HG03460 (cell line): ENCODE results near the gene SEC22C.
"Not testable (repeated sequence)": the region's sequence is repeated elsewhere in the genome, so short reads cannot be mapped to it uniquely, and the experiment has no call there.

Experiments
- ATAC-seq: cut with Tn5 transposase; IDR thresholded peaks from one replicate; pipeline ENCODE4 v1.9.1; 2021; ENCODE audit not compliant: unreplicated experiment

Gene SEC22C

GRCh38 chr3:42582474-42583070 lies 805 bp upstream of the SEC22C start:
- ATAC-seq, result no peak

DNA sequence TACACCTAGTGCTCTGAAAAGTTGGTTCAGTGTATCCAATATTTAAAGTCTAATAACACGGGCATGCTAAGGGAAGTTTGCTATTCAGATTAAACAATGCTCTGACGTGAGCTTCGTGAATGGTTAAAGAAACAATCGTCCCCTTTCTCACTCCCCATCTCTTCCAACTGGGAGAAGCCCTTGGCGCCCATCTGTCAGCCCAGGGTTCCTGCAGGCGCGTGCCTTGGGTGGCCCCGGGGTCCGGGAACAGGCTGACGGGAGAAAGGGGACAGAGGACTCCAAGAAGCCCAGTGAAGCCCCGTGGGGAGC lies 413 bp downstream of the SEC22C start:
- no peak for ATAC-seq

DNA sequence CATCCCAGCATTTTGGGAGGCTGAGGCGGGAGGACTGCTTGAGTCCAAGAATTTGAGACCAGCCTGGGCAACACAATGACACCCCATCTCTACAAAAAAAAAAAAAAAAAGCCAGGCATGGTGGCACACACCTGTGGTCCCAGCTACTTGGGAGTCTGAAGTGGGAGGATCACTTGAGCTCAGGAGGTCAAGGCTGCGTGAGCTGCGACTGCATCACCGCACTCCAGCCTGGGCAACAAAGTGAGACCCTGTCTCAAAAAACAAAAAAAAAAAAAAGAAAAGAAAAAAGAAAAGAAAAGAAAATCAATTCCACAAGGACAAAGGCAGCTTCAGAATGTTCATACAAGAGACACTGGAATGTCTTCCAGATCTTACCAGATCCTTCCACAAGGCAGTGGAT lies 2.4 kb downstream of the SEC22C start:
- not testable (repeated sequence) for ATAC-seq

GRCh38 chr3:42578054-42578453 lies 3.7 kb downstream of the SEC22C start:
- ATAC-seq, result no peak

DNA sequence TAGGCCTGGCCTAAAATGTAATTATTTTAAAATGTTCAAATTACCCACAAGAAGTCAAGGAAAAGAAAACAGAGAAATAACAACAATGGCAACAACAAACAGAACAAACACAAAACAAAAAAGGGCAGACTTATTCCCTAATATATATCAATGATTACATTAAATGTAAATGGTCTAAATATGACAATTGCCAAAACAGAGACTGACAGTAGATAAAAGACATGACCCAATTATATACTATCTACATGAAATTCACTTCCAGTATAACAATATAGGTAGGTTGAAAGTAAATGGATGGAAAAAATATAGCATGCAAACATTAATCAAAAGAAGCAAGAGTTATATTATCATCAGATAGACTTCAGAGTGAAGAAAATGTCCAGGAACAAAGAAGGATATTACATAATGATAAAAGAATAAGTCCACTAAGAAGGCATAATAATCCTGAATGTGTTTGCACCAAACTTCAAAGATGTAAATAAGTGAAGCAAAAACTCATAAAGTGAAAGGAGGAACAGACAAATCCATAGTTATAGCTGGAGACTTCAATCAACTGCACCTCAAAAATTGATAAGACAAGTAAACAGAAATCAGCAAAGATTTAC lies 6.5 kb downstream of the SEC22C start:
- ATAC-seq, result no peak

DNA sequence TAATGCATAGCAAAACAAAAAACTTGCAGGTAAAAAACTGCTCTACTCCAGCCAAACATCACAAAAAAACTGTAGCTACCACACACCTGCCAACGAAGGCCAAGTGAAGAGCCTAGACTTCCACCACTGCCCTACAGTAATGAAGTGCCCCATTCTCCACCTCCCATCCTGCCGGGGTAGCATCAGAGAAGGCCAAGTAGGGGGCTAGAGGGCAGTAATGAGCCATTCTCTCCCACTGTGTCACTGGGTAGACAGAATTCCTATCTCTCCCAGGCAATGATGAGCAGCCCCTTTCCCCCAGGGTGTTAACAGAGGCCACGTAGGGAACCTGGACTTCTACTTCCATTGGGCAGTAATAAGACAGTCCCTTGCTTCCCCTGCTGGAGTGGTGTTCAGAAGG lies 9.5 kb downstream of the SEC22C start:
- ATAC-seq, result no peak

GRCh38 chr3:42569593-42570142 lies 12.1 kb downstream of the SEC22C start:
- ATAC-seq, result no peak

DNA sequence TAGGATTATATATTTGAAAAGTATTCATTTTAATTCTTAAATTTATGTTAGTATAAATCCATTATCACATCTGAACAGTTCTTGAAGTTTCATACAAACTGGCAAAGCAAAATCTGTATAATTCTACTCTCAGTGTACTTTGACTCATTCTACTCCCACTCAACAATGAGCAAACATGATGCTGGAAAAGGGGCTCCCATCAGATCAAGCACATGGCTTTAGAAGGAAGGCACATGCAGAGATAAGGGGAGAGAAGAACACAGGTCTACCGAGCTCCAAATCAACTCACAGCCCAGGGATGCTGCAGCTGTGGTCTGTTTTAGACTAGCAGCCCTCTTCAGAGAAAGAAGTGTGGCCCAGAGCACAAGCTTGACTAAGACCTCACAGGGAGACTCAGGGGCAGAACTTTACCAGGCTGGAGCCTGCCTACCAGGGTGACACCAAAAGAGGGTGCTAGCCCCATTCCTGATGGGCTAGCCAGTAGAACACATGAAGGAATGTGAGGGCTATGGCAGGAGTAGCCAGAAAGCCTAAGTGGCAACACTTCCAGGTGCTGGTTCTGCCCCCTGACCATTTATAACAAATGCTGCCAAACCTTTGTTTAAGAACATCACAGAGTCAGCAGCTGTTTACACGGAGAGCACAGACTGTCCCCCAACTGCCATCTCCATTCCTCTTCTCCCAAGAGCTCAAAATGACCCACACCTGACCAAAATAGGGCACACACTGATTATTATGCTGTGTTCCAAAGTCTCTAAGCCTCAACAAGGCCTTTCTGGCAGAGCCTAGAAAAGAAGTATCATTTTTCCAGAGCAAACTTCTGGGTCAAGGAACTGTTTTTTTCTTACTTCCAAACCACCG lies 19.5 kb downstream of the SEC22C start:
- no peak for ATAC-seq

GRCh38 chr3:42557854-42558253 lies 23.9 kb downstream of the SEC22C start:
- ATAC-seq, result no peak

GRCh38 chr3:42556817-42557216 lies 24.9 kb downstream of the SEC22C start:
- not testable (repeated sequence) for ATAC-seq

GRCh38 chr3:42556089-42556632 lies 25.6 kb downstream of the SEC22C start:
- peak; percentile 82 for ATAC-seq

DNA sequence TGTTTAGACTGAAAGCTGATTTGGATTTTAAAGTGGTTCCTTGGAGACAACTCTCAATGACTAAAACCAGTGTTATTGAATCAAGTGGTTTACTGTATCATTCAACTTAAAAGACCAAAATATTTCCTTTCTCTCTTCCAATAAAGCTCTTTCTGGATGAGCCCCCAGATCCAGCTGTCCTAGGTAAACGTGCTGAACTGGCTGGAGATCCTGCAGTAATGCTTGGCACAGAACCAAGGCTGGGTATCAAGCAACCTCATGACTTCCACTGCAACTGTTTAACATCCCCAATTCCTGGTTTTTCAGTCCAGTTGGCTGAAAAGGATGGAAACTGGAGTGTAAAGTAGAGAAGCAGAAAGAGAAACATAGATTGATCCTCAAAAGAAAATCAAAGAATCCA lies 28.9 kb downstream of the SEC22C start:
- ATAC-seq, result no peak

- no peak for ATAC-seq
Observed at GRCh38 chr3:42550250-42550649, 31.5 kb downstream of the SEC22C start.

GRCh38 chr3:42549131-42549530 lies 32.6 kb downstream of the SEC22C start:
- no peak for ATAC-seq

GRCh38 chr3:42547401-42547945 lies 34.3 kb downstream of the SEC22C start:
- ATAC-seq, result no peak

DNA sequence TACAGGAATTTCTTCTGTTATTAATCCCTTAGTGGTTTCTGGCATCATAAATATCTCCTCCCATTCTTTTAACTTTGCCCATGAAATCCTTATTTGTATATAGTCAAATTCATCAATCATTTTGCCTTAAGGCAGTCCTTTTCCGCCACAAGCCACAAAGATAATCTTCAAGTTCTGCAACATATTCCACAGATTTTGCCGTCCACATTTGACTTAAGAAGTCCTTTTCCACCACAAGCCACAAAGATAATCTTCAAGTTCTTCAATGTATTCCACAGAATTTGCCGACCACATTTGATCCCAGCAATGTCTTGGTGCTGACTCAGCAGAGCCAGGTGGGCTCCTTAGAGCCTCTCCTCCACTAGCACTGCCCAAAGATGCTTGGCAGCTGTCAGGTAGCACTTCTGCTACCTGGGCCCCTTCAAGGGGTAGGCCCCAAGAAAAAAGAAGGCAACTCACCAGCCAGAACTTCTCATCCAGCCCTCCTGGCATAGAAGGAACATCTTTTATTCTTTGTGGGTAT lies 35.0 kb downstream of the SEC22C start:
- no peak for ATAC-seq

GRCh38 chr3:42545284-42545900 lies 36.4 kb downstream of the SEC22C start:
- no peak for ATAC-seq

- ATAC-seq, result no peak
Observed at GRCh38 chr3:42544492-42545283, 37.1 kb downstream of the SEC22C start.

- ATAC-seq, result no peak
Observed at GRCh38 chr3:42541079-42541478, 40.7 kb downstream of the SEC22C start.
